Measurements from ENCODE around the gene SHISAL2A. TPM values are rescaled to one million over a fixed set of nuclear protein-coding genes. Genes with fewer than 3 reads are reported as not detected.

The SHISAL2A gene
- polyA plus RNA-seq, 1 of the 3 experiments (the other 2 are of a cell fraction) = 0.07 TPM

DNA sequence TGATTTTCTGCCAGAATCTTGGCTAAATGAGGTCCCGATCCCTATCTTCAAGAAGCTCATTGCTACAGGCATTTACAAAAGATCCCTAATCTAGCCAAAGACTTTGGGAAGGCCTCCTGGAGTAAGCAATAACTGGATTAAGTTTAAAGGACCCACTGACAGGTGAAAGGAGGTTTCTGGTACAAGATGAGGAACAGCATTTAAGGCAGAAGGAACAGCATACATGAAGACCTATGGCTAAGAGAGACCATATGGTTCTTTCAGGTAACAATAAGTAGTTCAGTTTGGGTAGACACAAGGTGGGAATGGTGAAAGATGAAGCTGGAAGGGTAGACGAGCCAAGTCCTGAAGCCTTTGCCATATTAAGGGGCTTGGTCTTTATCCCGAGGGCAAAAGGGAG, 27.8 kb downstream of the SHISAL2A start:
- WGBS (ENCODE audit: low lambda C conversion rate) = 72% methylated on average over 3 of the region's 3 CpGs
- Histone ChIP-seq H3K4me2 (no peak overlapping the region), H3K27ac (ENCODE audit: low read depth in 2 of 2, low read length in 1 of 2) (no peak overlapping the region), H3K27me3 (ENCODE audit: insufficient read depth) (no peaks in the 10 kb centered on the region), H3K36me3 (replicated peaks in 1 of 2; ENCODE audit: control insufficient read depth in 1 of 2, insufficient read depth in 2 of 2, low read length in 1 of 2) (no peaks in the 10 kb centered on the region), H3K9ac (no peak overlapping the region), H4K20me1 (ENCODE audit: insufficient read depth) (no peaks in the 10 kb centered on the region), H3K4me1 (ENCODE audit: control insufficient read depth in 1 of 2, insufficient read depth in 2 of 2, low read depth in 1 of 2, low read length in 1 of 2) (peaks cover 0 to 4% of the 10 kb centered on the region in 2 experiments; a peak in 2 of 4 replicates), H3F3A (replicated peaks; ENCODE audit: insufficient read depth) (no peaks in the 10 kb centered on the region), H2AFZ (ENCODE audit: low read depth) (no peak overlapping the region), H3K79me2 (ENCODE audit: insufficient read depth) (no peaks in the 10 kb centered on the region), H3K4me3 (ENCODE audit: low read depth in 2 of 2, low read length in 1 of 2) (no peak overlapping the region), H3K9me3 (no peaks in the 10 kb centered on the region), H3K9me2 (no peaks in the 10 kb centered on the region)
- no peak for DNase-seq
- no peak for TF ChIP-seq YY1 (IDR thresholded peaks at IDR 0.05; ENCODE audit: low read depth)
- no peak for TF ChIP-seq RXRA (IDR thresholded peaks at IDR 0.05; ENCODE audit: borderline replicate concordance, low read depth)
- TF ChIP-seq, protein P1, sequence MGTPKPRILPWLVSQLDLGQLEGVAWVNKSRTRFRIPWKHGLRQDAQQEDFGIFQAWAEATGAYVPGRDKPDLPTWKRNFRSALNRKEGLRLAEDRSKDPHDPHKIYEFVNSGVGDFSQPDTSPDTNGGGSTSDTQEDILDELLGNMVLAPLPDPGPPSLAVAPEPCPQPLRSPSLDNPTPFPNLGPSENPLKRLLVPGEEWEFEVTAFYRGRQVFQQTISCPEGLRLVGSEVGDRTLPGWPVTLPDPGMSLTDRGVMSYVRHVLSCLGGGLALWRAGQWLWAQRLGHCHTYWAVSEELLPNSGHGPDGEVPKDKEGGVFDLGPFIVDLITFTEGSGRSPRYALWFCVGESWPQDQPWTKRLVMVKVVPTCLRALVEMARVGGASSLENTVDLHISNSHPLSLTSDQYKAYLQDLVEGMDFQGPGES (IDR thresholded peaks at IDR 0.05; ENCODE audit: low read depth, low read length) = no peak
- TF ChIP-seq, protein P2, sequence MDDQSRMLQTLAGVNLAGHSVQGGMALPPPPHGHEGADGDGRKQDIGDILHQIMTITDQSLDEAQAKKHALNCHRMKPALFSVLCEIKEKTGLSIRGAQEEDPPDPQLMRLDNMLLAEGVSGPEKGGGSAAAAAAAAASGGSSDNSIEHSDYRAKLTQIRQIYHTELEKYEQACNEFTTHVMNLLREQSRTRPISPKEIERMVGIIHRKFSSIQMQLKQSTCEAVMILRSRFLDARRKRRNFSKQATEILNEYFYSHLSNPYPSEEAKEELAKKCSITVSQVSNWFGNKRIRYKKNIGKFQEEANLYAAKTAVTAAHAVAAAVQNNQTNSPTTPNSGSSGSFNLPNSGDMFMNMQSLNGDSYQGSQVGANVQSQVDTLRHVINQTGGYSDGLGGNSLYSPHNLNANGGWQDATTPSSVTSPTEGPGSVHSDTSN (IDR thresholded peaks at IDR 0.05) = no peak
- TF ChIP-seq ELF1 (IDR thresholded peaks at IDR 0.05) = no peak
- no peak for TF ChIP-seq EP300 (IDR thresholded peaks at IDR 0.05; ENCODE audit: borderline replicate concordance in 1 of 2, low read depth in 1 of 2, low read length in 1 of 2)
- TF ChIP-seq FOXJ3 (CRISPR knock-in tag; IDR thresholded peaks at IDR 0.05) = no peak
- TF ChIP-seq, protein P3, sequence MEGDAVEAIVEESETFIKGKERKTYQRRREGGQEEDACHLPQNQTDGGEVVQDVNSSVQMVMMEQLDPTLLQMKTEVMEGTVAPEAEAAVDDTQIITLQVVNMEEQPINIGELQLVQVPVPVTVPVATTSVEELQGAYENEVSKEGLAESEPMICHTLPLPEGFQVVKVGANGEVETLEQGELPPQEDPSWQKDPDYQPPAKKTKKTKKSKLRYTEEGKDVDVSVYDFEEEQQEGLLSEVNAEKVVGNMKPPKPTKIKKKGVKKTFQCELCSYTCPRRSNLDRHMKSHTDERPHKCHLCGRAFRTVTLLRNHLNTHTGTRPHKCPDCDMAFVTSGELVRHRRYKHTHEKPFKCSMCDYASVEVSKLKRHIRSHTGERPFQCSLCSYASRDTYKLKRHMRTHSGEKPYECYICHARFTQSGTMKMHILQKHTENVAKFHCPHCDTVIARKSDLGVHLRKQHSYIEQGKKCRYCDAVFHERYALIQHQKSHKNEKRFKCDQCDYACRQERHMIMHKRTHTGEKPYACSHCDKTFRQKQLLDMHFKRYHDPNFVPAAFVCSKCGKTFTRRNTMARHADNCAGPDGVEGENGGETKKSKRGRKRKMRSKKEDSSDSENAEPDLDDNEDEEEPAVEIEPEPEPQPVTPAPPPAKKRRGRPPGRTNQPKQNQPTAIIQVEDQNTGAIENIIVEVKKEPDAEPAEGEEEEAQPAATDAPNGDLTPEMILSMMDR (IDR thresholded peaks at IDR 0.05) = no peak
- TF ChIP-seq MXI1 (IDR thresholded peaks at IDR 0.05; ENCODE audit: low read depth, low read length) = no peak
- no peak for TF ChIP-seq RAD21 (IDR thresholded peaks at IDR 0.05; ENCODE audit: low read length)
- TF ChIP-seq CHD2 (IDR thresholded peaks at IDR 0.05; ENCODE audit: low read length, partially characterized antibody) = no peak
- TF ChIP-seq, protein P4, sequence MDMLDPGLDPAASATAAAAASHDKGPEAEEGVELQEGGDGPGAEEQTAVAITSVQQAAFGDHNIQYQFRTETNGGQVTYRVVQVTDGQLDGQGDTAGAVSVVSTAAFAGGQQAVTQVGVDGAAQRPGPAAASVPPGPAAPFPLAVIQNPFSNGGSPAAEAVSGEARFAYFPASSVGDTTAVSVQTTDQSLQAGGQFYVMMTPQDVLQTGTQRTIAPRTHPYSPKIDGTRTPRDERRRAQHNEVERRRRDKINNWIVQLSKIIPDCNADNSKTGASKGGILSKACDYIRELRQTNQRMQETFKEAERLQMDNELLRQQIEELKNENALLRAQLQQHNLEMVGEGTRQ (IDR thresholded peaks at IDR 0.05; ENCODE audit: borderline replicate concordance, low read depth, low read length) = no peak
- no peak for TF ChIP-seq GABPA (IDR thresholded peaks at IDR 0.05; ENCODE audit: low read depth)
- TF ChIP-seq TAF1 (IDR thresholded peaks at IDR 0.05; ENCODE audit: borderline replicate concordance, low read depth, low read length) = no peak
- TF ChIP-seq TCF12 (IDR thresholded peaks at IDR 0.05) = no peak
- no peak for TF ChIP-seq SIN3A (IDR thresholded peaks at IDR 0.05; ENCODE audit: borderline replicate concordance, low read depth, low read length)
- TF ChIP-seq, protein P5, sequence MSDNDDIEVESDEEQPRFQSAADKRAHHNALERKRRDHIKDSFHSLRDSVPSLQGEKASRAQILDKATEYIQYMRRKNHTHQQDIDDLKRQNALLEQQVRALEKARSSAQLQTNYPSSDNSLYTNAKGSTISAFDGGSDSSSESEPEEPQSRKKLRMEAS (IDR thresholded peaks at IDR 0.05; ENCODE audit: low read depth) = no peak
- ChIA-PET POLR2A (no interaction called here), CTCF (interaction anchor here (1.2 kb wide), 1 partner anchor 25 kb away, joined by 3 read pairs; no protein-coding TSS in a partner anchor)

Data from SK-N-SH (cell line).